HEK293T (cell line): ENCODE measurements around the gene ITGA1.

ENCODE experiments used
- ELF4 ChIP-seq: fragments of 450-650 bp; IDR thresholded peaks from 2 replicates; pipeline ENCODE4 v1.6.1; 2017; ENCODE audit warnings: antibody characterized with exemption
- FOXA1 ChIP-seq: fragments of 450-650 bp; IDR thresholded peaks from 2 replicates; pipeline ENCODE4 v1.6.1; 2016; ENCODE audit warnings: mild to moderate bottlenecking
- FOXK2 ChIP-seq: fragments of 450-650 bp; IDR thresholded peaks from 2 replicates; pipeline ENCODE4 v1.6.1; 2016; ENCODE audit warnings: mild to moderate bottlenecking
- SUZ12 ChIP-seq: fragments of 450-650 bp; IDR thresholded peaks from 2 replicates; pipeline ENCODE4 v1.6.1; 2016; ENCODE audit warnings: mild to moderate bottlenecking
- TARDBP ChIP-seq: fragments of 450-650 bp; IDR thresholded peaks from 2 replicates; pipeline ENCODE4 v1.6.1; 2016

- no peak for TF ChIP-seq SUZ12
- no peak for TF ChIP-seq ELF4
- no peak for TF ChIP-seq TARDBP
- TF ChIP-seq FOXK2: no peak
- no peak for TF ChIP-seq FOXA1
Observed at GRCh38 chr5:52893105-52893504, 105.4 kb downstream of the ITGA1 start.
